Mesothelial cell of epicardium (in vitro differentiated cells): ENCODE measurements around the gene NOX3. TPM values are rescaled to one million over a fixed set of nuclear protein-coding genes. Genes with fewer than 3 reads are reported as not detected.

ENCODE experiments used
- DNase-seq, 2 experiments: peaks; one replicate each; pipeline ENCODE4 v3.0.0; 2021; ENCODE audit warnings: low spot score in 2 of 2; ENCODE audit not compliant: unreplicated experiment in 2 of 2
- H3K27ac Mint-ChIP-seq: 2 replicates; pipeline ENCODE4 v1.8.0; 2021; ENCODE audit warnings: mixed read lengths
- H3K27me3 Mint-ChIP-seq: 2 replicates; pipeline ENCODE4 v1.8.0; 2021; ENCODE audit warnings: low read depth, mixed read lengths
- H3K36me3 Mint-ChIP-seq: 2 replicates; pipeline ENCODE4 v1.8.0; 2021; ENCODE audit warnings: mixed read lengths
- H3K4me1 Mint-ChIP-seq: 2 replicates; pipeline ENCODE4 v1.8.0; 2021; ENCODE audit warnings: mixed read lengths
- H3K4me3 Mint-ChIP-seq: 2 replicates; pipeline ENCODE4 v1.8.0; 2021; ENCODE audit warnings: mild to moderate bottlenecking, moderate library complexity, mixed read lengths
- H3K9me3 Mint-ChIP-seq: 2 replicates; pipeline ENCODE4 v1.8.0; 2021; ENCODE audit warnings: mixed read lengths
- total RNA-seq: library from RNA; stranded (reverse); gene quantifications from 3 replicates; pipeline ENCODE4 v1.2.1, GENCODE V29; 2021
- TF ChIP-seq, protein P1 (sequence below): fragments of 200-600 bp; sonication (generic); IDR thresholded peaks from one replicate; pipeline ENCODE4 v1.5.0; 2021; ENCODE audit warnings: antibody characterized with exemption; ENCODE audit not compliant: unreplicated experiment

The NOX3 gene
- total RNA-seq, 1 donor from 2014 or later: not detected

GRCh38 chr6:155381673-155382337 is 73.8 kb downstream of the NOX3 start:
- DNase-seq: no peak
- H3K4me3 Mint-ChIP-seq: no peak overlapping the region
- H3K36me3 Mint-ChIP-seq: no peaks in the 10 kb centered on the region
- H3K27ac Mint-ChIP-seq: no peak overlapping the region
- H3K27me3 Mint-ChIP-seq: no peaks in the 10 kb centered on the region
- TF ChIP-seq, protein P1, sequence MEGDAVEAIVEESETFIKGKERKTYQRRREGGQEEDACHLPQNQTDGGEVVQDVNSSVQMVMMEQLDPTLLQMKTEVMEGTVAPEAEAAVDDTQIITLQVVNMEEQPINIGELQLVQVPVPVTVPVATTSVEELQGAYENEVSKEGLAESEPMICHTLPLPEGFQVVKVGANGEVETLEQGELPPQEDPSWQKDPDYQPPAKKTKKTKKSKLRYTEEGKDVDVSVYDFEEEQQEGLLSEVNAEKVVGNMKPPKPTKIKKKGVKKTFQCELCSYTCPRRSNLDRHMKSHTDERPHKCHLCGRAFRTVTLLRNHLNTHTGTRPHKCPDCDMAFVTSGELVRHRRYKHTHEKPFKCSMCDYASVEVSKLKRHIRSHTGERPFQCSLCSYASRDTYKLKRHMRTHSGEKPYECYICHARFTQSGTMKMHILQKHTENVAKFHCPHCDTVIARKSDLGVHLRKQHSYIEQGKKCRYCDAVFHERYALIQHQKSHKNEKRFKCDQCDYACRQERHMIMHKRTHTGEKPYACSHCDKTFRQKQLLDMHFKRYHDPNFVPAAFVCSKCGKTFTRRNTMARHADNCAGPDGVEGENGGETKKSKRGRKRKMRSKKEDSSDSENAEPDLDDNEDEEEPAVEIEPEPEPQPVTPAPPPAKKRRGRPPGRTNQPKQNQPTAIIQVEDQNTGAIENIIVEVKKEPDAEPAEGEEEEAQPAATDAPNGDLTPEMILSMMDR: no peak
- H3K4me1 Mint-ChIP-seq: no peaks in the 10 kb centered on the region
- no peaks in the 10 kb centered on the region for H3K9me3 Mint-ChIP-seq

DNA sequence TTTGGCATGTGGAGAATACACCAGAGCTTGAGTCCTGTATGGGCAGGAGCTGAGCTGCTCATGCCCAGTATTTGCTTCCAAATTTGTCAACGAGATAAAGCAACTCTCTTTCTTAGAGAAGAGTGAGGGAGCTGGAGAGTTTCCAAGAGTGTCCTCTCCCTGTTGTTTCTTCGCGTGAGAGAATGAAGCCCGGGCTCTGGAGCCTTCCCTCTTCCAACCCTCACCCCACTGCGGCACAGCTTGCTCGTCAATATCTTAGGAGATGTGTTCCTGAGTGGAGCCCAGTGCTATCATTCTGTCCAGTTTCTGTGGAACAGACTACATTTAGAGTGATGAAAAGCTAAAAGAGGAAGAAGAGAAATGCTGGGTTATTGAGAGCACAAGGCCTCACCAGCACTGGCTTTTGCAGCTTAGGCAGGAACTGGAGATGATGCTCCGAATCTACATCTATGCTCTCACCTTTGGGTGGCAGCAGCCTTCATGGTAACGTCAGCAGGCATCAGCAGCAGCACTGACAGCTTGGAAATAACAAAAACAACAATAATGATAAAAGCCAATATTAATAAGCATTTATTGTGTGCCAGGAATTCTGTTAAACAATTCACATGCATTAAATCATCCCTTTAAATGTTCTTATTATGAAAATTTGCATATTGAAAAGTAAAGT is 74.8 kb downstream of the NOX3 start:
- Mint-ChIP-seq H3K27me3 (no peaks in the 10 kb centered on the region), H3K36me3 (no peaks in the 10 kb centered on the region), H3K4me3 (no peak overlapping the region), H3K27ac (no peak overlapping the region), H3K4me1 (no peaks in the 10 kb centered on the region), H3K9me3 (no peaks in the 10 kb centered on the region)
- TF ChIP-seq, protein P1: no peak
- DNase-seq: no peak

- TF ChIP-seq, protein P1: no peak
- DNase-seq: no peak
- no peaks in the 10 kb centered on the region for H3K4me1 Mint-ChIP-seq
- no peak overlapping the region for H3K4me3 Mint-ChIP-seq
- no peak overlapping the region for H3K27ac Mint-ChIP-seq
- H3K36me3 Mint-ChIP-seq: no peaks in the 10 kb centered on the region
- H3K9me3 Mint-ChIP-seq: no peaks in the 10 kb centered on the region
- no peaks in the 10 kb centered on the region for H3K27me3 Mint-ChIP-seq
Observed at GRCh38 chr6:155378724-155379123, 76.9 kb downstream of the NOX3 start.

- no peaks in the 10 kb centered on the region for H3K4me1 Mint-ChIP-seq
- TF ChIP-seq, protein P1: no peak
- H3K27ac Mint-ChIP-seq: no peak overlapping the region
- DNase-seq: no peak
- no peaks in the 10 kb centered on the region for H3K27me3 Mint-ChIP-seq
- H3K36me3 Mint-ChIP-seq: no peaks in the 10 kb centered on the region
- H3K9me3 Mint-ChIP-seq: no peaks in the 10 kb centered on the region
- no peak overlapping the region for H3K4me3 Mint-ChIP-seq
Observed at GRCh38 chr6:155378276-155378675, 77.4 kb downstream of the NOX3 start.

- Mint-ChIP-seq H3K9me3 (no peaks in the 10 kb centered on the region), H3K4me1 (no peaks in the 10 kb centered on the region), H3K4me3 (no peak overlapping the region), H3K27me3 (peaks cover 6% of the 10 kb centered on the region), H3K27ac (no peak overlapping the region), H3K36me3 (no peaks in the 10 kb centered on the region)
- DNase-seq: no peak
- TF ChIP-seq, protein P1: no peak
Observed at GRCh38 chr6:155377061-155377460, 78.6 kb downstream of the NOX3 start.
